ENCODE results near the gene PDE4D.

GRCh38 chr5:59758566-59758965, 135.0 kb downstream of the PDE4D start:
- TF ChIP-seq, protein P1, sequence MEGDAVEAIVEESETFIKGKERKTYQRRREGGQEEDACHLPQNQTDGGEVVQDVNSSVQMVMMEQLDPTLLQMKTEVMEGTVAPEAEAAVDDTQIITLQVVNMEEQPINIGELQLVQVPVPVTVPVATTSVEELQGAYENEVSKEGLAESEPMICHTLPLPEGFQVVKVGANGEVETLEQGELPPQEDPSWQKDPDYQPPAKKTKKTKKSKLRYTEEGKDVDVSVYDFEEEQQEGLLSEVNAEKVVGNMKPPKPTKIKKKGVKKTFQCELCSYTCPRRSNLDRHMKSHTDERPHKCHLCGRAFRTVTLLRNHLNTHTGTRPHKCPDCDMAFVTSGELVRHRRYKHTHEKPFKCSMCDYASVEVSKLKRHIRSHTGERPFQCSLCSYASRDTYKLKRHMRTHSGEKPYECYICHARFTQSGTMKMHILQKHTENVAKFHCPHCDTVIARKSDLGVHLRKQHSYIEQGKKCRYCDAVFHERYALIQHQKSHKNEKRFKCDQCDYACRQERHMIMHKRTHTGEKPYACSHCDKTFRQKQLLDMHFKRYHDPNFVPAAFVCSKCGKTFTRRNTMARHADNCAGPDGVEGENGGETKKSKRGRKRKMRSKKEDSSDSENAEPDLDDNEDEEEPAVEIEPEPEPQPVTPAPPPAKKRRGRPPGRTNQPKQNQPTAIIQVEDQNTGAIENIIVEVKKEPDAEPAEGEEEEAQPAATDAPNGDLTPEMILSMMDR (IDR thresholded peaks at IDR 0.05), result no peak
- TF ChIP-seq POLR2A (IDR thresholded peaks at IDR 0.05), result no peak

All from heart left ventricle (tissue), 13 donors.